DMS79 (cell line): Measurements from ENCODE around the gene UBL4A.
"Not testable (repeated sequence)": the region's sequence is repeated elsewhere in the genome, so short reads cannot be mapped to it uniquely, and the experiment has no call there.

ENCODE experiments used
- DNase-seq: peaks from one replicate; lab custom pipeline; 2025; lab: John Stamatoyannopoulos, UW

Gene UBL4A

GRCh38 chrX:154508384-154508745 lies 21.9 kb upstream of the UBL4A start:
- no peak for DNase-seq

GRCh38 chrX:154507673-154508383 lies 21.4 kb upstream of the UBL4A start:
- no peak for DNase-seq

GRCh38 chrX:154506483-154507332 lies 20.3 kb upstream of the UBL4A start:
- DNase-seq: no peak

GRCh38 chrX:154505734-154506133 lies 19.3 kb upstream of the UBL4A start:
- no peak for DNase-seq

- DNase-seq: no peak
Measured at GRCh38 chrX:154502989-154503388, 16.6 kb upstream of the UBL4A start.

GRCh38 chrX:154502098-154502497 lies 15.7 kb upstream of the UBL4A start:
- no peak for DNase-seq

GRCh38 chrX:154501423-154501822 lies 15.0 kb upstream of the UBL4A start:
- not testable (repeated sequence) for DNase-seq

GRCh38 chrX:154496591-154497137 lies 10.2 kb upstream of the UBL4A start:
- DNase-seq: not testable (repeated sequence)

GRCh38 chrX:154495472-154495922 lies 9.1 kb upstream of the UBL4A start:
- no peak for DNase-seq

- no peak for DNase-seq
Measured at GRCh38 chrX:154494715-154495114, 8.3 kb upstream of the UBL4A start.

- DNase-seq: peak; percentile 71
Measured at GRCh38 chrX:154490414-154491083, 4.1 kb upstream of the UBL4A start, which contains the start of gene SLC10A3. Gene SLC10A3 (minus strand): TSS chrX:154490629. CDS start chrX:154488940, 1,689 bp downstream.

- DNase-seq: no peak
Measured at GRCh38 chrX:154490021-154490413, 3.6 kb upstream of the UBL4A start.

- no peak for DNase-seq
Measured at GRCh38 chrX:154489182-154489581, 2.8 kb upstream of the UBL4A start.

- no peak for DNase-seq
Measured at GRCh38 chrX:154488336-154489075, 2.1 kb upstream of the UBL4A start.

GRCh38 chrX:154487518-154488290 lies 1.3 kb upstream of the UBL4A start:
- no peak for DNase-seq

- no peak for DNase-seq
Measured at GRCh38 chrX:154486052-154486395, 391 bp downstream of the UBL4A start.

GRCh38 chrX:154485150-154486051 lies 1.0 kb downstream of the UBL4A start:
- no peak for DNase-seq

- no peak for DNase-seq
Measured at GRCh38 chrX:154484255-154485149, 1.9 kb downstream of the UBL4A start.

- no peak for DNase-seq
Measured at GRCh38 chrX:154483325-154483724, 3.1 kb downstream of the UBL4A start.
